A549 (cell line): ENCODE data around the gene FKBP11.

Experiments
- BHLHE40 ChIP-seq: IDR thresholded peaks from 2 replicates; pipeline ENCODE4 v1.6.1; 2012; ENCODE audit warnings: low read depth, low read length, inconsistent platforms
- KDM1A ChIP-seq: fragments of 200-600 bp; sonication (generic); IDR thresholded peaks from 2 replicates; pipeline ENCODE4 v1.6.1; 2016; ENCODE audit warnings: low read depth, mild to moderate bottlenecking
- TF ChIP-seq, protein P1 (sequence below): fragments of >200 bp; sonication (Bioruptor Twin); formaldehyde crosslinking; IDR thresholded peaks from 3 replicates; pipeline ENCODE4 v1.5.1; 2016
- TF ChIP-seq, protein P2 (sequence below): fragments of >200 bp; sonication (Bioruptor Twin); formaldehyde crosslinking; IDR thresholded peaks from 3 replicates; pipeline ENCODE4 v1.6.1; 2016
- TF ChIP-seq, protein P3 (sequence below): fragments of 150-350 bp; IDR thresholded peaks from 2 replicates; pipeline ENCODE4 v1.6.1; 2014; ENCODE audit warnings: low read depth, mild to moderate bottlenecking, low read length
- TF ChIP-seq, protein P4 (sequence below): fragments of 450-650 bp; IDR thresholded peaks from 2 replicates; pipeline ENCODE4 v1.6.1; 2014; ENCODE audit warnings: antibody characterized with exemption

DNA sequence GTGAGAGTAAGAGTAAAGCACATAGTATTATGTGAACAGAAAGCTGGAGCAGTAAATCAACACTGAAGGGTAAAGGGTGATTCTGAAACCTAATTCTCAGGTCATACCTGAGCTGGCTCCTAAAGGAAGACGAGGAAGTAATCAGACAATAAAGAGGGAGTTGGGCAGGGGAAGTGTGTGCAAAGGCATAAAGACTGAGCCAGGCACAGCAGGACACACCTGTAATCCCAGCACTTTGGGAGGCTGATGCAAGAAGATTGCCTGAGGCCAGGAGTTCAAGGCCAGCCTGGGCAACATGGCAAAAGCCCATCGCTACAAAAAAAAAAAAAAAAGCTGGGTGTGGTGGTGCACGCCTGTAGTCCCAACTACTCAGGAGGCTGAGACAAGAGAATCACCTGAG is 22.4 kb upstream of the FKBP11 start:
- TF ChIP-seq KDM1A (no peak), BHLHE40 (no peak)
- TF ChIP-seq, protein P1, sequence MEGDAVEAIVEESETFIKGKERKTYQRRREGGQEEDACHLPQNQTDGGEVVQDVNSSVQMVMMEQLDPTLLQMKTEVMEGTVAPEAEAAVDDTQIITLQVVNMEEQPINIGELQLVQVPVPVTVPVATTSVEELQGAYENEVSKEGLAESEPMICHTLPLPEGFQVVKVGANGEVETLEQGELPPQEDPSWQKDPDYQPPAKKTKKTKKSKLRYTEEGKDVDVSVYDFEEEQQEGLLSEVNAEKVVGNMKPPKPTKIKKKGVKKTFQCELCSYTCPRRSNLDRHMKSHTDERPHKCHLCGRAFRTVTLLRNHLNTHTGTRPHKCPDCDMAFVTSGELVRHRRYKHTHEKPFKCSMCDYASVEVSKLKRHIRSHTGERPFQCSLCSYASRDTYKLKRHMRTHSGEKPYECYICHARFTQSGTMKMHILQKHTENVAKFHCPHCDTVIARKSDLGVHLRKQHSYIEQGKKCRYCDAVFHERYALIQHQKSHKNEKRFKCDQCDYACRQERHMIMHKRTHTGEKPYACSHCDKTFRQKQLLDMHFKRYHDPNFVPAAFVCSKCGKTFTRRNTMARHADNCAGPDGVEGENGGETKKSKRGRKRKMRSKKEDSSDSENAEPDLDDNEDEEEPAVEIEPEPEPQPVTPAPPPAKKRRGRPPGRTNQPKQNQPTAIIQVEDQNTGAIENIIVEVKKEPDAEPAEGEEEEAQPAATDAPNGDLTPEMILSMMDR: no peak
- TF ChIP-seq, protein P2, sequence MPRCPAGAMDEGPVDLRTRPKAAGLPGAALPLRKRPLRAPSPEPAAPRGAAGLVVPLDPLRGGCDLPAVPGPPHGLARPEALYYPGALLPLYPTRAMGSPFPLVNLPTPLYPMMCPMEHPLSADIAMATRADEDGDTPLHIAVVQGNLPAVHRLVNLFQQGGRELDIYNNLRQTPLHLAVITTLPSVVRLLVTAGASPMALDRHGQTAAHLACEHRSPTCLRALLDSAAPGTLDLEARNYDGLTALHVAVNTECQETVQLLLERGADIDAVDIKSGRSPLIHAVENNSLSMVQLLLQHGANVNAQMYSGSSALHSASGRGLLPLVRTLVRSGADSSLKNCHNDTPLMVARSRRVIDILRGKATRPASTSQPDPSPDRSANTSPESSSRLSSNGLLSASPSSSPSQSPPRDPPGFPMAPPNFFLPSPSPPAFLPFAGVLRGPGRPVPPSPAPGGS: no peak
- TF ChIP-seq, protein P3, sequence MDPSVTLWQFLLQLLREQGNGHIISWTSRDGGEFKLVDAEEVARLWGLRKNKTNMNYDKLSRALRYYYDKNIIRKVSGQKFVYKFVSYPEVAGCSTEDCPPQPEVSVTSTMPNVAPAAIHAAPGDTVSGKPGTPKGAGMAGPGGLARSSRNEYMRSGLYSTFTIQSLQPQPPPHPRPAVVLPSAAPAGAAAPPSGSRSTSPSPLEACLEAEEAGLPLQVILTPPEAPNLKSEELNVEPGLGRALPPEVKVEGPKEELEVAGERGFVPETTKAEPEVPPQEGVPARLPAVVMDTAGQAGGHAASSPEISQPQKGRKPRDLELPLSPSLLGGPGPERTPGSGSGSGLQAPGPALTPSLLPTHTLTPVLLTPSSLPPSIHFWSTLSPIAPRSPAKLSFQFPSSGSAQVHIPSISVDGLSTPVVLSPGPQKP: no peak
- TF ChIP-seq, protein P4, sequence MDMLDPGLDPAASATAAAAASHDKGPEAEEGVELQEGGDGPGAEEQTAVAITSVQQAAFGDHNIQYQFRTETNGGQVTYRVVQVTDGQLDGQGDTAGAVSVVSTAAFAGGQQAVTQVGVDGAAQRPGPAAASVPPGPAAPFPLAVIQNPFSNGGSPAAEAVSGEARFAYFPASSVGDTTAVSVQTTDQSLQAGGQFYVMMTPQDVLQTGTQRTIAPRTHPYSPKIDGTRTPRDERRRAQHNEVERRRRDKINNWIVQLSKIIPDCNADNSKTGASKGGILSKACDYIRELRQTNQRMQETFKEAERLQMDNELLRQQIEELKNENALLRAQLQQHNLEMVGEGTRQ: no peak
